ENCODE measurements around the gene MYO7B. TPM values are rescaled to one million over a fixed set of nuclear protein-coding genes. Genes with fewer than 3 reads are reported as not detected.
"Not testable (repeated sequence)": the region's sequence is repeated elsewhere in the genome, so short reads cannot be mapped to it uniquely, and the experiment has no call there.

The MYO7B gene
- total and polyA plus RNA-seq, 4 donors, result 1.8 to 20.0 (median 7.4) TPM

DNA sequence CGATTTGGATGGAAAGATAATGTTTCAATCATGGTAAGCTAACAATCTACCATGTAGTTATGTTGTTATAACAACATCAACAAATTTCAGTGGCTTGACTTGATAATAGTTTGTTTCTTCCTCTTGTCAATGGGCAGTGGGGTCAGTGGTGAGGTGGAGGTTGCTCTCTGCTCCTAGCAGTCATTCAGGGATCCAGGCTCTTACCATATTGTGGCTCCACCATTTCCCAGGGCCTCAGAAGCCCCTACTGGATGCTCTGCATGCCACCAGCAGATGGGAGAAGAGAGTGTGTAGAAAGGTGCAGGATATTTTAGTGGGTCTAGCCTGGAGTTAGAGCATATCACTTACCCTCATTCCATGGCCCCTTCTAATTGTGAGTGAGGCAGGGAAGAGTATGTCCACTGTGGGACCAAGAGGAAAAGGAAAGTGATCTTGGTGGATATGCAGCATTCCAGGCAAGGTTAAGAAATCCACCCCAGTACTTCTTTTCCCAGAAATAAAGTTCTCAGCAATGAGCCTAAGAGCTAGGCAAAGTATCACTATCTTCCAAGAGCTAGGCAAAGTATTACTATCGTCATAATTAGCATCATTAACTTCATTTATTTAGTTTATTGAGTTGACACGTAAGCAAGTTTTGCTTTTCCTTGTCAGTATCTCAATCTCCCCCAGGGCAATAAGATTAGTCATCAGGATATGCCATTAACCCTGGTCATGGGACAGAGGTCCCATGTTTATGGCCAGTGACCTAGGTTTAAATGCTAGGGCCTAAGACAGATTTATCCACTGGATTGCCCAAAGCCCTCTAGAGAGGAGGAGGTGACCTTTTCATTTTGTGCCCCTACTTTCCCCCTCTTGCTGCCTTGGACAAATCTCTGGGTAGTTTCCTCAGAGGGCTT, 5.0 kb upstream of the MYO7B start:
- no peak for DNase-seq (ENCODE audit: low read depth in 4 of 6, low spot score in 6 of 6)
- peaks cover 4% of the 10 kb centered on the region for H3K27me3 ChIP-seq (ENCODE audit: control insufficient read depth, insufficient read depth, low read length)
- peaks cover under 1% of the 10 kb centered on the region for H3K4me1 ChIP-seq (ENCODE audit: control insufficient read depth, insufficient read depth, low read length)
- H3K27ac ChIP-seq (ENCODE audit: low read depth, low read length), result no peak overlapping the region
- H3K4me3 ChIP-seq (ENCODE audit: low read depth, low read length), result no peak overlapping the region
- H3K9me3 ChIP-seq (ENCODE audit: control insufficient read depth, insufficient read depth, low read length), result no peaks in the 10 kb centered on the region
- no peaks in the 10 kb centered on the region for H3K36me3 ChIP-seq (ENCODE audit: control insufficient read depth, insufficient read depth, low read length)
- WGBS (ENCODE audit: insufficient coverage), result no CpG with 5 or more reads among the region's 3 CpGs

- Histone ChIP-seq H3K4me3 (ENCODE audit: low read depth, low read length) (no peak overlapping the region), H3K27ac (ENCODE audit: low read depth, low read length) (no peak overlapping the region), H3K27me3 (ENCODE audit: control insufficient read depth, insufficient read depth, low read length) (peaks cover 4% of the 10 kb centered on the region), H3K4me1 (ENCODE audit: control insufficient read depth, insufficient read depth, low read length) (no peaks in the 10 kb centered on the region), H3K36me3 (ENCODE audit: control insufficient read depth, insufficient read depth, low read length) (no peaks in the 10 kb centered on the region), H3K9me3 (ENCODE audit: control insufficient read depth, insufficient read depth, low read length) (no peaks in the 10 kb centered on the region)
- no peak for DNase-seq (ENCODE audit: low read depth in 4 of 6, low spot score in 6 of 6)
- 67% methylated on average over 4 of the region's 4 CpGs for WGBS (ENCODE audit: insufficient coverage)
These were observed 4.2 kb upstream of the MYO7B start for GRCh38 chr2:127531221-127531648.

DNA sequence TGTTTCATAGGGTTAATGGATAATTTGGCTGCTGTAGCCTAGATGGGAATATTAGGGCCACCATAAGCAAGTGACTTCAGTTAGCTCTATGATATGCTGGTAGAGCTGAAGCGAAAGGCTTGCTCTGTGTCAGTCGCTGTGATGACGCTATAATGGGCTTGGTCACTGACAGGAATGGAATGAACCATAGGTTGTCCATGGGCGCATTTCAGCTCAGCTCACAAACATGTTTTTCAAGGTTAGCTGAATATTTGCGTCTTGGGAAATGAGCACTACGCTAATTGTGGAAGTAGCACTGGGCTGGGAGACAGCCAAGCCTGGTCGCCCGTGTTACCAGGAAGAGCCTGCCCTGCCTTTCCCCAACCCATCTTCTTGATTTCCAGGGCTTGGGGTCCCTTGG, 3.2 kb upstream of the MYO7B start:
- H3K27ac ChIP-seq (ENCODE audit: low read depth, low read length), result no peak overlapping the region
- H3K27me3 ChIP-seq (ENCODE audit: control insufficient read depth, insufficient read depth, low read length), result peaks cover 4% of the 10 kb centered on the region
- 91% methylated on average over 6 of the region's 8 CpGs for WGBS (ENCODE audit: insufficient coverage)
- no peaks in the 10 kb centered on the region for H3K36me3 ChIP-seq (ENCODE audit: control insufficient read depth, insufficient read depth, low read length)
- no peak for DNase-seq (ENCODE audit: low read depth in 4 of 6, low spot score in 6 of 6)
- no peaks in the 10 kb centered on the region for H3K9me3 ChIP-seq (ENCODE audit: control insufficient read depth, insufficient read depth, low read length)
- no peak overlapping the region for H3K4me3 ChIP-seq (ENCODE audit: low read depth, low read length)
- no peaks in the 10 kb centered on the region for H3K4me1 ChIP-seq (ENCODE audit: control insufficient read depth, insufficient read depth, low read length)

DNA sequence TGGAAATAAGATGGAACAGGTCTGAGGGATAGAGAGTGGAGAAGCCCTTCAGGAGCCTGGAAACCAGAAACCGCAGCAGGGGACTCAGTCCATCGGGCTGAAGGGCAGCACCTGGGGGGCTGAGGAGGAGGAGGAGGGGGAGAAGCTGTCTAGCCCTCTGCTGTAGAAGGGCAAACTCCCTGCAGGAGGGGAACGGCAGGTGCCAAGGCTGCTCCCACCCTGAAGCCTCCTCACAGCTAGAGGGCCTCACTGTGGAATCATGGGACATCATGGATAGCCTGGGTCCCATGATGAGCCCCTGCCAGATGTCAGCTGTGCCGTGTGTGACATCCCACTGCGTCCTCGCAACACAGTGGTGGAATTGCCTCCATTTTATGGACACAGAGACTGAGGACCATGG, 435 bp downstream of the MYO7B start:
- WGBS (ENCODE audit: insufficient coverage), result 75% methylated on average over 6 of the region's 6 CpGs

GRCh38 chr2:127536707-127537541, 1.4 kb downstream of the MYO7B start:
- Histone ChIP-seq H3K27me3 (ENCODE audit: control insufficient read depth, insufficient read depth, low read length) (peaks cover 4% of the 10 kb centered on the region), H3K36me3 (ENCODE audit: control insufficient read depth, insufficient read depth, low read length) (no peaks in the 10 kb centered on the region), H3K9me3 (ENCODE audit: control insufficient read depth, insufficient read depth, low read length) (no peaks in the 10 kb centered on the region), H3K4me1 (ENCODE audit: control insufficient read depth, insufficient read depth, low read length) (peaks cover 4% of the 10 kb centered on the region), H3K27ac (ENCODE audit: low read depth, low read length) (no peak overlapping the region), H3K4me3 (ENCODE audit: low read depth, low read length) (no peak overlapping the region)
- 56% methylated on average over 3 of the region's 7 CpGs for WGBS (ENCODE audit: insufficient coverage)
- no peak for DNase-seq (ENCODE audit: low read depth in 4 of 6, low spot score in 6 of 6)

More for the DNA sequence above, 435 bp downstream of the MYO7B start:
- H3K27me3 ChIP-seq (ENCODE audit: control insufficient read depth, insufficient read depth, low read length), result peaks cover 4% of the 10 kb centered on the region
- H3K4me3 ChIP-seq (ENCODE audit: low read depth, low read length), result no peak overlapping the region
- H3K27ac ChIP-seq (ENCODE audit: low read depth, low read length), result no peak overlapping the region
- no peaks in the 10 kb centered on the region for H3K36me3 ChIP-seq (ENCODE audit: control insufficient read depth, insufficient read depth, low read length)
- DNase-seq (ENCODE audit: low read depth in 4 of 6, low spot score in 6 of 6), result no peak
- H3K4me1 ChIP-seq (ENCODE audit: control insufficient read depth, insufficient read depth, low read length), result no peaks in the 10 kb centered on the region
- no peaks in the 10 kb centered on the region for H3K9me3 ChIP-seq (ENCODE audit: control insufficient read depth, insufficient read depth, low read length)

DNA sequence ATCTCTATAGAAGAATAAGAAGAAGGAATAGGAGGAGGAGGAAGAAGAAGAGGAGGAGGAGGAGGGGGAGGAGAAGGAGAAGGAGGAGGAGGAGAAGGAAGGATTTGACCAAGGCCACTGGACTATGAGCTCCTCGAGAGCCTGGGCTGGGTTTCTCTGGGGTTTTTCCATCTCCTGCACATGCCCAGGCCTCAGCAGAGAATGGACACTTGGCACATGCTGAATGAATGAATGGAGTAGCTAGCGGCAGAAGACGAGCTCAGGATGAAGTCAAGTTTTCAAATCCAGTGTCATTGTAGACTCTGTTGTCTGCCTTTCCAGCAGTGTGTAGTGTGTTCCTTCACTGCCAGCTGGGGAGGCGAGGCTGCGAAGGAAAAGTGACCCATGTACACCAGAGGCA, 2.2 kb downstream of the MYO7B start:
- Histone ChIP-seq H3K27ac (ENCODE audit: low read depth, low read length) (no peak overlapping the region), H3K9me3 (ENCODE audit: control insufficient read depth, insufficient read depth, low read length) (no peaks in the 10 kb centered on the region), H3K27me3 (ENCODE audit: control insufficient read depth, insufficient read depth, low read length) (peaks cover 4% of the 10 kb centered on the region), H3K36me3 (ENCODE audit: control insufficient read depth, insufficient read depth, low read length) (no peaks in the 10 kb centered on the region), H3K4me1 (ENCODE audit: control insufficient read depth, insufficient read depth, low read length) (peaks cover 9% of the 10 kb centered on the region), H3K4me3 (ENCODE audit: low read depth, low read length) (no peak overlapping the region)
- 89% methylated on average over 5 of the region's 5 CpGs for WGBS (ENCODE audit: insufficient coverage)
- DNase-seq (ENCODE audit: low read depth in 4 of 6, low spot score in 6 of 6), result no peak

GRCh38 chr2:127541809-127542208, 6.3 kb downstream of the MYO7B start:
- peak in 1 of 6 donors; percentile 56 for DNase-seq (ENCODE audit: low read depth in 4 of 6, low spot score in 6 of 6)
- no peak overlapping the region for H3K27ac ChIP-seq (ENCODE audit: low read depth, low read length)
- 81% methylated on average over 5 of the region's 7 CpGs for WGBS (ENCODE audit: insufficient coverage)

GRCh38 chr2:127542231-127542630, 6.7 kb downstream of the MYO7B start:
- H3K9me3 ChIP-seq (ENCODE audit: control insufficient read depth, insufficient read depth, low read length), result no peaks in the 10 kb centered on the region
- no peaks in the 10 kb centered on the region for H3K36me3 ChIP-seq (ENCODE audit: control insufficient read depth, insufficient read depth, low read length)
- H3K4me1 ChIP-seq (ENCODE audit: control insufficient read depth, insufficient read depth, low read length), result peaks cover 9% of the 10 kb centered on the region
- no peak for DNase-seq (ENCODE audit: low read depth in 4 of 6, low spot score in 6 of 6)
- H3K27me3 ChIP-seq (ENCODE audit: control insufficient read depth, insufficient read depth, low read length), result peaks cover 4% of the 10 kb centered on the region
- H3K27ac ChIP-seq (ENCODE audit: low read depth, low read length), result no peak overlapping the region
- WGBS (ENCODE audit: insufficient coverage), result 66% methylated on average over 2 of the region's 3 CpGs
- no peak overlapping the region for H3K4me3 ChIP-seq (ENCODE audit: low read depth, low read length)

More at GRCh38 chr2:127541809-127542208, 6.3 kb downstream of the MYO7B start:
- Histone ChIP-seq H3K36me3 (ENCODE audit: control insufficient read depth, insufficient read depth, low read length) (no peaks in the 10 kb centered on the region), H3K4me3 (ENCODE audit: low read depth, low read length) (no peak overlapping the region), H3K9me3 (ENCODE audit: control insufficient read depth, insufficient read depth, low read length) (no peaks in the 10 kb centered on the region), H3K4me1 (ENCODE audit: control insufficient read depth, insufficient read depth, low read length) (peaks cover 9% of the 10 kb centered on the region), H3K27me3 (ENCODE audit: control insufficient read depth, insufficient read depth, low read length) (peaks cover 4% of the 10 kb centered on the region)

- not testable (repeated sequence) for H3K27ac ChIP-seq (ENCODE audit: low read depth, low read length); H3K36me3 ChIP-seq (ENCODE audit: control insufficient read depth, insufficient read depth, low read length); DNase-seq (ENCODE audit: low read depth in 4 of 6, low spot score in 6 of 6); H3K4me1 ChIP-seq (ENCODE audit: control insufficient read depth, insufficient read depth, low read length); H3K27me3 ChIP-seq (ENCODE audit: control insufficient read depth, insufficient read depth, low read length); H3K9me3 ChIP-seq (ENCODE audit: control insufficient read depth, insufficient read depth, low read length); H3K4me3 ChIP-seq (ENCODE audit: low read depth, low read length)
- WGBS (ENCODE audit: insufficient coverage), result 80% methylated on average over 1 of the region's 8 CpGs
These were observed 7.6 kb downstream of the MYO7B start for GRCh38 chr2:127543013-127543501.
